H1 (cell line): ENCODE results near the gene ACER1. TPM values are rescaled to one million over a fixed set of nuclear protein-coding genes. Genes with fewer than 3 reads are reported as not detected.

Experiments
- POLR2A ChIP-seq, 2 experiments: IDR thresholded peaks; 1 replicate in 1 of 2; 2 replicates in 1 of 2; pipeline ENCODE4 v1.6.1; 2011; ENCODE audit warnings: low read depth in 2 of 2, low read length in 2 of 2, mild to moderate bottlenecking in 2 of 2; ENCODE audit errors: control extremely low read depth in 1 of 2
- SIRT6 ChIP-seq: IDR thresholded peaks from one replicate; pipeline ENCODE4 v1.7.1; 2012; ENCODE audit warnings: low read length, inconsistent platforms
- SIX5 ChIP-seq: IDR thresholded peaks from 2 replicates; pipeline ENCODE4 v1.6.1; 2011; ENCODE audit warnings: mild to moderate bottlenecking, low read depth, low read length
- SP4 ChIP-seq: IDR thresholded peaks from 2 replicates; pipeline ENCODE4 v1.6.1; 2012; ENCODE audit warnings: low read length, inconsistent platforms
- polyA plus RNA-seq, 7 experiments: library from polyadenylated mRNA; depleted of rRNA in 3 of 7; stranded (reverse) in 5 of 7; unstranded in 2 of 7; fragments of >200 nt in 5 of 7; fragments of 200-250 nt in 2 of 7; gene quantifications; 1 replicate in 5 of 7; 2 replicates in 1 of 7; 4 replicates in 1 of 7; pipeline versions ENCODE4 v1.2.1 to v1.2.3, GENCODE V29; 2011 to 2013; ENCODE audit warnings: missing spikeins in 2 of 7, mixed read lengths in 2 of 7
- total RNA-seq: library from RNA; stranded (reverse); fragmentation: NEBNext Ultra II Directional; extraction: Animal tissue kit (Norgen Biotek cat#: 25700); gene quantifications from 2 replicates; pipeline ENCODE4 v1.2.1, GENCODE V29; 2021
- TF ChIP-seq, protein P1 (sequence below), 3 experiments: IDR thresholded peaks; 1 replicate in 2 of 3; 2 replicates in 1 of 3; pipeline versions ENCODE4 v1.5.1 to v1.6.1; 2011; ENCODE audit warnings: low read length in 3 of 3, mild to moderate bottlenecking in 3 of 3, inconsistent platforms in 2 of 3, low read depth in 1 of 3, moderate library complexity in 1 of 3; ENCODE audit not compliant: insufficient read depth in 1 of 3; ENCODE audit errors: control extremely low read depth in 1 of 3

ACER1 gene
- total and polyA plus RNA-seq, 2 of the 8 experiments (the other 6 are each of a cell fraction or from before 2014, with no cell fraction given), result 0.05 TPM; not detected in 1

DNA sequence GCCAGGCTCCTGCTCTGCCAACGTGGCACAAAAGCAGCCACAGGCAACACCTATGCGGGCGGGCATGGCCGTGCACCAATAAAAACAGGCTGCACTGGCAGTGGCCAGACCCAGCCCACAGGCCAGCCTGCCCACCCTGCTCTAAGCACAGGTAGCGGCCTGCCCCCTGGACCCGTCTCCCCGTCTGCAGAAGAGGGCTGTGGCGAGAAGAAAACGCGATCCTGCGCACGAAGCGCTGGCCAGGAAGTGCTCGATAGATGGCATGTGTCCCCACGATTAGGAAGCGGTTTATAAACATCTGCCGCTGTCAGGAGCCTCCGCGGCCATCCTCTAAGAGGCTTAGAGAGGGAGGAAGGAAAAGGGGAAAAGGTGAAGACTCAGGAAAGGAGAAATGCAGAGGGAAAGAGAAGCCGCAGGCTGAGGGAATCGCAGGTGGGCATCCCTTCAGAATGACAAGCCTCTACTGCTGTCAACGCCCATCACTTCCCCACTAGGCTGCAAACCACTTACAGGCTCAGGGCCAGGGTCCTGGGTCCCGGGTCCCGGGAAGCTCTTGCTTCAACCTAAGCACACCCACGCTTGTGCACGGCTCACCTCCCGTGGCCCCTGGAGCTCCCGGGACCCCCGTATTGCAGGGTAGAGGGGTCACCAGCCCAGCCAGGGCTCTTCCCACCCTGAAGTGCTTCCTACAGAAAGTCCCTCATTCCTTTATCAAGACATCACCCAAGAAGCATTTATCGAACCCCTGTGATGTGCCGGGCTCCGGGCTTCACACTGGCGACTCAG lies 64.1 kb downstream of the ACER1 start (continued):
- TF ChIP-seq SIRT6, result no peak
- TF ChIP-seq, protein P1, sequence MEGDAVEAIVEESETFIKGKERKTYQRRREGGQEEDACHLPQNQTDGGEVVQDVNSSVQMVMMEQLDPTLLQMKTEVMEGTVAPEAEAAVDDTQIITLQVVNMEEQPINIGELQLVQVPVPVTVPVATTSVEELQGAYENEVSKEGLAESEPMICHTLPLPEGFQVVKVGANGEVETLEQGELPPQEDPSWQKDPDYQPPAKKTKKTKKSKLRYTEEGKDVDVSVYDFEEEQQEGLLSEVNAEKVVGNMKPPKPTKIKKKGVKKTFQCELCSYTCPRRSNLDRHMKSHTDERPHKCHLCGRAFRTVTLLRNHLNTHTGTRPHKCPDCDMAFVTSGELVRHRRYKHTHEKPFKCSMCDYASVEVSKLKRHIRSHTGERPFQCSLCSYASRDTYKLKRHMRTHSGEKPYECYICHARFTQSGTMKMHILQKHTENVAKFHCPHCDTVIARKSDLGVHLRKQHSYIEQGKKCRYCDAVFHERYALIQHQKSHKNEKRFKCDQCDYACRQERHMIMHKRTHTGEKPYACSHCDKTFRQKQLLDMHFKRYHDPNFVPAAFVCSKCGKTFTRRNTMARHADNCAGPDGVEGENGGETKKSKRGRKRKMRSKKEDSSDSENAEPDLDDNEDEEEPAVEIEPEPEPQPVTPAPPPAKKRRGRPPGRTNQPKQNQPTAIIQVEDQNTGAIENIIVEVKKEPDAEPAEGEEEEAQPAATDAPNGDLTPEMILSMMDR (IDR thresholded peaks at IDR 0.05; ENCODE audit: control extremely low read depth in 1 of 3, insufficient read depth in 1 of 3, low read depth in 1 of 3, low read length in 3 of 3), result no peak
- TF ChIP-seq POLR2A (IDR thresholded peaks at IDR 0.05; ENCODE audit: control extremely low read depth in 1 of 2, low read depth in 2 of 2, low read length in 2 of 2), result no peak
- no peak for TF ChIP-seq SIX5
- TF ChIP-seq SP4, result no peak
